Smooth muscle cell (in vitro differentiated cells): Measurements from ENCODE around the gene FCGBP. TPM values are rescaled to one million over a fixed set of nuclear protein-coding genes. Genes with fewer than 3 reads are reported as not detected.

Experiments
- DNase-seq: peaks from one replicate; lab custom pipeline; 2025; ENCODE audit not compliant: unreplicated experiment; lab: John Stamatoyannopoulos, UW
- H2AFZ ChIP-seq: fragments of 200-600 bp; sonication (generic); 2 replicates; pipeline ENCODE4 v1.6.0; 2016; ENCODE audit warnings: antibody characterized with exemption, low read depth, mild to moderate bottlenecking
- H3F3A ChIP-seq: fragments of 200-600 bp; sonication (generic); 2 replicates; pipeline ENCODE4 v1.6.0; 2017; ENCODE audit warnings: antibody characterized with exemption, low read depth
- H3K27ac ChIP-seq: fragments of 200-600 bp; sonication (generic); 2 replicates; pipeline ENCODE4 v1.5.1; 2016; ENCODE audit warnings: low read depth, mild to moderate bottlenecking
- H3K27me3 ChIP-seq: fragments of 200-600 bp; sonication (generic); 2 replicates; pipeline ENCODE4 v1.6.1; 2016; ENCODE audit warnings: low read depth, mild to moderate bottlenecking
- H3K36me3 ChIP-seq: fragments of 200-600 bp; sonication (generic); 2 replicates; pipeline ENCODE4 v1.5.1; 2016; ENCODE audit warnings: low read depth
- H3K4me1 ChIP-seq: fragments of 200-600 bp; sonication (generic); 2 replicates; pipeline ENCODE4 v1.5.1; 2016; ENCODE audit warnings: low read depth
- H3K4me2 ChIP-seq: fragments of 200-600 bp; sonication (generic); 2 replicates; pipeline ENCODE4 v1.6.0; 2016; ENCODE audit warnings: mild to moderate bottlenecking
- H3K4me3 ChIP-seq: fragments of 200-600 bp; sonication (generic); 2 replicates; pipeline ENCODE4 v1.5.1; 2016; ENCODE audit warnings: mild to moderate bottlenecking
- H3K79me2 ChIP-seq: fragments of 200-600 bp; sonication (generic); 2 replicates; pipeline ENCODE4 v1.6.0; 2016; ENCODE audit warnings: low read depth, mild to moderate bottlenecking
- H3K9ac ChIP-seq: fragments of 200-600 bp; sonication (generic); 2 replicates; pipeline ENCODE4 v1.6.0; 2016; ENCODE audit warnings: low read depth
- H3K9me3 ChIP-seq: fragments of 200-600 bp; sonication (generic); replicated peaks from 2 replicates; pipeline ENCODE4 v1.5.1; 2016; ENCODE audit warnings: low read depth
- H4K20me1 ChIP-seq: fragments of 200-600 bp; sonication (generic); 2 replicates; pipeline ENCODE4 v1.6.0; 2016; ENCODE audit warnings: low read depth
- CTCF ChIP-seq: fragments of 200-600 bp; sonication (generic); IDR thresholded peaks from 2 replicates; pipeline ENCODE4 v1.5.1; 2017; ENCODE audit warnings: borderline replicate concordance, mild to moderate bottlenecking, antibody characterized with exemption; ENCODE audit not compliant: insufficient read depth, poor library complexity, severe bottlenecking
- WGBS: methylation state at CpG from one replicate; pipeline ENCODE4 v1.1.7; 2016; ENCODE audit warnings: low lambda C conversion rate; 5-methylcytosine and 5-hydroxymethylcytosine counted together
- polyA plus RNA-seq: library from polyadenylated mRNA; unstranded; fragments of >200 nt; fragmentation: Nextera tagmentation; extraction: Ambion mirVana; gene quantifications from 2 replicates; pipeline ENCODE4 v1.2.1, GENCODE V29; 2016
- total RNA-seq: library from RNA; depleted of rRNA; stranded (reverse); fragments of >200 nt; gene quantifications from 2 replicates; pipeline ENCODE4 v1.2.3, GENCODE V29; 2014

Gene FCGBP
- total and polyA plus RNA-seq, 2 experiments from 2014 or later, result 0.15 to 0.18 TPM

DNA sequence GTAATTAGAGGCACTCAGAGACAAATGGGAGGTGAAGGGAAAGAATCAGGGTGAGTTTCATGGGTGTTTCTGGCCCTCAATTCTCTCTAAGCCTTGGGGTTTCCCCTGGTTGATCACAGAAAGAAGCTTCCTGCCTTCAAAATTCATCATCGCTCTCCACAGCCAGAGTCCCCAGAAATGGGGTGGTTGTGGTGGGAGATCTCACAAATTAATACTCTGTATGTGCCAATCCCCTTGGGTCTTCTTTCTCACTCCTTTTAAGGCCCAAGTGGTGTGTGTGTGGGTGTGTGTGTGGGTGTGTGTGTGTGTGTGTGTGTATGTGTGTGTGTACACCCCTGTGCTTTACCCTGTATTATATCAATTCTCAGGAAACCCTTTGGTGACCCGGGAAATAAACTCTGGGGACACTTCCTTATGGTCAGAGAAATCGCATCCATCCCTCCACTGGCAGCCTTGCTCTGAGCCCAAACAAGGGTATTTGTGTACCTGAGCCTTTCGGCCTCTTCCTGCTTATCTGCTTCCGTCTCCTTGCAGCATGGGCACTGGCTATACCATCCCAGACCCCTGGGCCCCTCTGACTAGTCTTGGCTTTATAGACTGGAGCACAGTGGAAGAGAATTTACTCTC, 2.8 kb upstream of the FCGBP start:
- DNase-seq, result no peak
- WGBS, result 95% methylated on average over 5 of the region's 5 CpGs
- Histone ChIP-seq H2AFZ (no peak overlapping the region), H4K20me1 (no peaks in the 10 kb centered on the region), H3K4me3 (no peak overlapping the region), H3K4me1 (peaks cover 9% of the 10 kb centered on the region), H3K36me3 (no peaks in the 10 kb centered on the region), H3K4me2 (no peak overlapping the region), H3K27ac (no peak overlapping the region), H3K27me3 (no peaks in the 10 kb centered on the region), H3F3A (no peaks in the 10 kb centered on the region), H3K79me2 (no peaks in the 10 kb centered on the region), H3K9ac (no peak overlapping the region), H3K9me3 (no peaks in the 10 kb centered on the region)
- no peak for TF ChIP-seq CTCF

DNA sequence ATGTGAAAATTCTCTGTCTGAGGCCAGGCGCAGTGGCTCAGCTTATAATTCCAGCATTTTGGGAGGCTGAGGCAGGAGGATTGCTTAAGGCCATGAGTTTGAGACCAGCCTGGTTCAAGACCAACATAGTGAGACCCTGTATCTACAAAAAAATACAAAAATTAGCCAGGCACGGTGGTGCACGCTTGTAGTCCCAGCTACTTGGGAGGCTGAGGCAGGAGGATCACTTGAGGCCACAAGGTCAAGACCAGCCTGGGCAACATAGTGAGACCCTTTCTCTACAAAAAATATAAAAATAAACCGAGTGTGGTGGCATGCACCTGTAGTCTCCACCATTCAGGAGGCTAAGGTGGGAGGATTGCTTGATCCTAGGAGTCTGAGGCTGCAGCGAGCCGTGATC, 2.2 kb upstream of the FCGBP start:
- Histone ChIP-seq H3K9me3 (no peaks in the 10 kb centered on the region), H2AFZ (no peak overlapping the region)
- 90% methylated on average over 6 of the region's 6 CpGs for WGBS

GRCh38 chr19:39936020-39936419, 1.6 kb upstream of the FCGBP start:
- 68% methylated on average over 3 of the region's 3 CpGs for WGBS
- no peak for TF ChIP-seq CTCF
- no peaks in the 10 kb centered on the region for H3K4me1 ChIP-seq
- no peak for DNase-seq
- no peaks in the 10 kb centered on the region for H3K36me3 ChIP-seq
- no peaks in the 10 kb centered on the region for H3F3A ChIP-seq
- H3K4me3 ChIP-seq, result no peak overlapping the region
- H4K20me1 ChIP-seq, result no peaks in the 10 kb centered on the region
- H3K79me2 ChIP-seq, result no peaks in the 10 kb centered on the region
- no peak overlapping the region for H3K4me2 ChIP-seq
- no peak overlapping the region for H3K9ac ChIP-seq
- no peak overlapping the region for H2AFZ ChIP-seq
- H3K27me3 ChIP-seq, result no peaks in the 10 kb centered on the region
- no peak overlapping the region for H3K27ac ChIP-seq
- H3K9me3 ChIP-seq, result no peaks in the 10 kb centered on the region

More for the DNA sequence above, 2.2 kb upstream of the FCGBP start:
- H4K20me1 ChIP-seq, result no peaks in the 10 kb centered on the region
- peaks cover 3% of the 10 kb centered on the region for H3K4me1 ChIP-seq
- no peak overlapping the region for H3K27ac ChIP-seq
- no peaks in the 10 kb centered on the region for H3K27me3 ChIP-seq
- H3K9ac ChIP-seq, result no peak overlapping the region
- H3K4me3 ChIP-seq, result no peak overlapping the region
- no peaks in the 10 kb centered on the region for H3F3A ChIP-seq
- H3K79me2 ChIP-seq, result no peaks in the 10 kb centered on the region
- no peak for TF ChIP-seq CTCF
- H3K4me2 ChIP-seq, result no peak overlapping the region
- DNase-seq, result no peak
- H3K36me3 ChIP-seq, result no peaks in the 10 kb centered on the region

- no peaks in the 10 kb centered on the region for H3K9me3 ChIP-seq
- H3F3A ChIP-seq, result no peaks in the 10 kb centered on the region
- whole genome bisulfite sequencing, result 93% methylated on average over 5 of the region's 5 CpGs
- H3K36me3 ChIP-seq, result no peaks in the 10 kb centered on the region
- no peak overlapping the region for H3K9ac ChIP-seq
- no peak overlapping the region for H3K4me3 ChIP-seq
- H3K4me1 ChIP-seq, result no peaks in the 10 kb centered on the region
- DNase-seq, result no peak
- H2AFZ ChIP-seq, result no peak overlapping the region
- H3K27ac ChIP-seq, result no peak overlapping the region
- H3K79me2 ChIP-seq, result no peaks in the 10 kb centered on the region
- no peaks in the 10 kb centered on the region for H3K27me3 ChIP-seq
- no peaks in the 10 kb centered on the region for H4K20me1 ChIP-seq
- TF ChIP-seq CTCF, result no peak
- H3K4me2 ChIP-seq, result no peak overlapping the region
Observed at GRCh38 chr19:39935364-39935661, 879 bp upstream of the FCGBP start.
